Measurements from ENCODE around the gene RAC3. TPM values are rescaled to one million over a fixed set of nuclear protein-coding genes. Genes with fewer than 3 reads are reported as not detected.

RAC3 gene
- total RNA-seq, 4 donors from 2014 or later = 11.8 to 23.8 (median 14.4) TPM

DNA sequence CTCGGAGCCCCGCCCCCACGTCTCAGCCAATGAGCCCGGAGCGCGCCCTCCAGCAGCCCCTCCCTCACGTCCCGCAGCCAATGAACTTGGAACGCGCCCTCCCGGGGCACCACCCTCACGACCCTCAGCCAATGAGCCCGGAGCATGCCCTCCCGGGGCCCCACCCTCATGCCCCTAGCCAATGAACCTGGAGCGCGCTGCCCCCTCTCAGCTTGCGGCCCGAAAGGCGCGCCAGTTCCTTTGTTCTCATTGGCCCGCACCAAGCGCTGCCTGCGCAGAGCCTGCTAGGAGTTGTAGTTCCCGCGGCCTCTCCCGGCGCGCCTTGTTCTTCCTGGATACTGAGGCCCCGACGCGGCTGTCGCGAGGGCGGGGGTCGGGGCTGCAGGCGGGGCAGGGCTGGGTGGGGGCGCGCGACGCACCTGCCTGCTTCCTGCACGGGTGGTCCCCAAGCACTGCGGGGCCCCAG lies 8.5 kb upstream of the RAC3 start, which contains the start of gene LRRC45:
LRRC45 (plus strand) TSS at position 325 of the 466 bp plus-strand sequence. CDS start 339 bp downstream, outside the sequence.
- Histone ChIP-seq H3K4me1 (peaks cover 23 to 24% of the 10 kb centered on the region in 2 donors), H3K4me3 (replicated peaks in 1 of 3) (peak within 1 kb of the TSS; percentile 76 to 95 (median 85)), H3K27me3 (no peaks in the 10 kb centered on the region), H3K27ac (peak within 1 kb of the TSS in 1 of 3 donors; percentile 65), H3K9me3 (no peaks in the 10 kb centered on the region), H3K36me3 (no peaks in the 10 kb centered on the region)
- peak; percentile 100 for DNase-seq
- TF ChIP-seq POLR2A (IDR thresholded peaks at IDR 0.05) = no peak
- TF ChIP-seq, protein P1, sequence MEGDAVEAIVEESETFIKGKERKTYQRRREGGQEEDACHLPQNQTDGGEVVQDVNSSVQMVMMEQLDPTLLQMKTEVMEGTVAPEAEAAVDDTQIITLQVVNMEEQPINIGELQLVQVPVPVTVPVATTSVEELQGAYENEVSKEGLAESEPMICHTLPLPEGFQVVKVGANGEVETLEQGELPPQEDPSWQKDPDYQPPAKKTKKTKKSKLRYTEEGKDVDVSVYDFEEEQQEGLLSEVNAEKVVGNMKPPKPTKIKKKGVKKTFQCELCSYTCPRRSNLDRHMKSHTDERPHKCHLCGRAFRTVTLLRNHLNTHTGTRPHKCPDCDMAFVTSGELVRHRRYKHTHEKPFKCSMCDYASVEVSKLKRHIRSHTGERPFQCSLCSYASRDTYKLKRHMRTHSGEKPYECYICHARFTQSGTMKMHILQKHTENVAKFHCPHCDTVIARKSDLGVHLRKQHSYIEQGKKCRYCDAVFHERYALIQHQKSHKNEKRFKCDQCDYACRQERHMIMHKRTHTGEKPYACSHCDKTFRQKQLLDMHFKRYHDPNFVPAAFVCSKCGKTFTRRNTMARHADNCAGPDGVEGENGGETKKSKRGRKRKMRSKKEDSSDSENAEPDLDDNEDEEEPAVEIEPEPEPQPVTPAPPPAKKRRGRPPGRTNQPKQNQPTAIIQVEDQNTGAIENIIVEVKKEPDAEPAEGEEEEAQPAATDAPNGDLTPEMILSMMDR (IDR thresholded peaks at IDR 0.05) = no peak
- intact Hi-C loops (cut with DNase I) = no loop called here
- 0 to 1% methylated on average over 10 to 27 of the region's 42 CpGs for WGBS, 2 donors

DNA sequence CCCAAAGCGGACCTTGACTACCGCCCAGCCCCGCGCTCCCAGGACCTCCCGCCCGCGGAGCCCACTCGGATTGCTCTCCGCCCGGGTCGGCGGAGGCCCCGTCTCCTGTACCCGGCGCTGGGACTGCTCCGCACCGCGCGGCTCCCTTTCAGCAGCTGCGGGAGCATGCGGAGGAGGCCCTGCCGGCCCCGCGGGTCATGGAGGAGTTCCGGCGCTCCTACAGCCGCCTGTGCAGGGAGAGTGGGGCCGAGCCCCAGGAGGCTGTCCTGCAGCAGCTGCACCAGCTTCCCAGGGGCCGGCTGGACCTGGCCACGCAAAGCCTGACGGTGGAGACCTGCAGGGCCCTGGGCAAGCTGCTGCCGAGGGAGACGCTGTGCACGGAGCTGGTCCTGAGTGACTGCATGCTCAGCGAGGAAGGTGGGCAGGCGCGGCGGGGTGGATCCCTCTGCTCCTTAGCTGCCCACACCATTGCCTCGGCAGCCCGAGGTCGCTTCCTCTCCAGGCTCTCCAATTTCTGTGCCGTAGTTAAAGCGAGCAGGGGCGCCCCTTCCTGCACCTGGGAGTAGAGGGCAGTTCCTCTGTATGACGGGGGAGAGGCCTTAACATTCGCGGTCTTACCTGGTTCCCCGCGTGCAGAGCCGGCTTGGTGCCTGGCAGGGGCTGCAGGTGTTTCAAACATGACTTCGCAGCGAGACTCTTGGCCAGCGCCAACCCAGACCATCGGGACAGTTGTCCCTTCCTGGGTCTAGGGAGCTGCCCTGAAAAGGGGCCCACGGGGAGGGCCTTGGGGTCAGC lies 7.8 kb upstream of the RAC3 start:
- Histone ChIP-seq H3K27ac (no peak overlapping the region), H3K27me3 (no peaks in the 10 kb centered on the region), H3K4me1 (peaks cover 24 to 27% of the 10 kb centered on the region in 2 donors), H3K4me3 (replicated peaks in 1 of 3) (peak overlapping the region in 2 of 3 donors; percentile 27 to 64), H3K9me3 (no peaks in the 10 kb centered on the region), H3K36me3 (no peaks in the 10 kb centered on the region)
- peak in 1 of 2 donors; percentile 29 for DNase-seq
- WGBS, 2 donors = 14 to 20% methylated on average over 10 to 19 of the region's 55 CpGs
- TF ChIP-seq POLR2A (IDR thresholded peaks at IDR 0.05) = no peak
- TF ChIP-seq, protein P1 (IDR thresholded peaks at IDR 0.05) = no peak
- intact Hi-C loops (cut with DNase I) = no loop called here

DNA sequence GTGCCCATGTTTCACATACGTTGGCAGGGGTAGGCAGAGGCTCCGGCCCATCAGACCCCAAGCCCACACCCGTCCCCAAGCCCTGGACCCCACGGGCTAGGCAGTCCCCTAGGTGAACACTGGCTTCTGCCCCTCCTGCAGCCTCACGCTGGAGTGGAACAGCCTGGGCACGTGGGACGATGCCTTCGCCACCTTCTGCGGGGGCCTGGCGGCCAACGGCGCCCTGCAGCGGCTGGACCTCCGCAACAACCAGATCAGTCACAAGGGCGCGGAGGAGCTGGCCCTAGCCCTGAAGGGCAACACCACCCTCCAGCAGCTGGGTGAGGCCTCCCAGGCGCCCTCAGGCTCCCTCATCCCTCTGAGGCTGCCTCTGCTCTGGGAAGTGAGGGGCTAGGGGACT lies 6.6 kb upstream of the RAC3 start:
- H3K9me3 ChIP-seq = no peaks in the 10 kb centered on the region
- peaks cover 34 to 39% of the 10 kb centered on the region in 2 donors for H3K4me1 ChIP-seq
- H3K36me3 ChIP-seq = no peaks in the 10 kb centered on the region
- no peak for DNase-seq
- no peak overlapping the region for H3K27ac ChIP-seq
- 97% methylated on average over 6 of the region's 17 CpGs; no CpG with 5 or more reads in 1 of the 2 donors for WGBS, 2 donors
- H3K27me3 ChIP-seq = no peaks in the 10 kb centered on the region
- intact Hi-C loops (cut with DNase I) = loop anchor here (5.0 kb wide), 2 partner anchors 77 to 297 kb away; no protein-coding TSS in a partner anchor
- TF ChIP-seq POLR2A (IDR thresholded peaks at IDR 0.05) = no peak
- TF ChIP-seq, protein P1 (IDR thresholded peaks at IDR 0.05) = no peak
- H3K4me3 ChIP-seq (replicated peaks in 1 of 3) = no peak overlapping the region

DNA sequence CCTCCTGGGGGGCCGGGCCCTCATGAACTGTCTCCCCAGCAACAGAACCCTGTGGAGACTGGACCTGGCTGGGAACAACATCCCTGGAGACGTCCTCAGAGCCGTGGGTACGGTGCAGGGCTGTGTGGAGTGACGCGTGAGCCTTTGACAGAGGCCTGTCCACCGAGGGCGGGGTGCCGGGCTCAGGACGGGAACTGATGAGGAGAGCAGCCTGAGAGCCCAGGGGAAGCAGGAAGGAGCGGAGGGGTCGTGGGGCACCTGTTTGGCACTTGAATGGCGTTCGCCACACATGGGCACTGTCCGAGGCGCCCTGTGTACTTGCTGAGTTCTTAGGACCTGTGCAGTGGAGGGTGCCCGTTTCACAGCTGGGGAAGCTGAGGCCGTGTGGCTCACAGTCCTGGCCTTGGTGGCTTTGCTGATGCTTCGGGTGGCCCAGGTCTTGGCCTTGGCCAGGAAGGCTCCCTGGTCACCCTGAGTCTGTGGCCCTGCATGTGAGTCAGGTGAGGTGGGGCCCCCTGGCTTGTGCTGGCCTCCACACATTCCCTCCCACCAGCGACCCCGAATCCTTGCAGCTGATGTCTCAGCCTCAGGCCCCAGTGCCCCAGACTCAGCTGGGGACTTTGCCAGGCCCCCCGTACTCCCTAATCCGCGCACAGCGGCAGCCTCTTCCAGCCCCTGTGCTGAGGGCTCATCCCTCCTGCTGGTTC lies 5.9 kb upstream of the RAC3 start:
- DNase-seq = no peak
- WGBS, 2 donors = 97% methylated on average over 19 to 25 of the region's 25 CpGs
- Histone ChIP-seq H3K9me3 (no peaks in the 10 kb centered on the region), H3K36me3 (no peaks in the 10 kb centered on the region), H3K27me3 (no peaks in the 10 kb centered on the region), H3K27ac (no peak overlapping the region), H3K4me3 (replicated peaks in 1 of 3) (no peak overlapping the region), H3K4me1 (peaks cover 41 to 46% of the 10 kb centered on the region in 2 donors)
- TF ChIP-seq POLR2A (IDR thresholded peaks at IDR 0.05) = no peak
- TF ChIP-seq, protein P1 (IDR thresholded peaks at IDR 0.05) = no peak
- intact Hi-C loops (cut with DNase I) = loop anchor here (5.0 kb wide), 2 partner anchors 77 to 297 kb away; no protein-coding TSS in a partner anchor
